Endothelial cell of umbilical vein (primary cell): Measurements from ENCODE around the gene PDE4B. TPM values are rescaled to one million over a fixed set of nuclear protein-coding genes. Genes with fewer than 3 reads are reported as not detected.

Experiments used
- BruUV-seq: library from RNA; stranded (reverse); fragments of 400-500 nt; replicated peaks from 2 replicates; lab custom pipeline; 2021; lab: Mats Ljungman, UMichigan
- CTCF ChIA-PET: fragments of 300-600, 350-600 bp; sonication (Branson Sonifier 250); formaldehyde crosslinking; loops from one replicate; lab custom pipeline; 2021; ENCODE audit warnings: antibody characterized with exemption, inconsistent platforms; lab: Charles Lee
- POLR2A ChIA-PET: fragments of 300-600, 350-600 bp; sonication (Branson Sonifier 250); formaldehyde crosslinking; loops from one replicate; lab custom pipeline; 2021; ENCODE audit warnings: antibody characterized with exemption, inconsistent platforms; lab: Charles Lee
- DNase-seq: peaks from one replicate; pipeline ENCODE4 v3.0.0-alpha.2; 2011; ENCODE audit warnings: low read depth, low spot score
- FAIRE-seq: peaks from 2 replicates; lab custom pipeline; 2011; peaks lifted over from hg19 to GRCh38; lab: Jason Lieb, UNC
- H2AFZ ChIP-seq: 2 replicates; pipeline ENCODE4 v1.6.0; 2012; ENCODE audit warnings: low read depth, low read length, control low read depth, inconsistent platforms
- H3K27ac ChIP-seq: 2 replicates; pipeline ENCODE4 v1.5.1; 2011; ENCODE audit warnings: low read depth, mild to moderate bottlenecking, control low read depth, low read length, moderate library complexity; ENCODE audit not compliant: insufficient read depth
- H3K27me3 ChIP-seq, 2 experiments: 2 replicates each; pipeline versions ENCODE4 v1.6.0 to v1.6.1; 2011; ENCODE audit warnings: low read length in 2 of 2, mixed read lengths in 1 of 2; ENCODE audit not compliant: control insufficient read depth in 2 of 2, insufficient read depth in 2 of 2
- H3K36me3 ChIP-seq, 2 experiments: 2 replicates in 1 of 2; 3 replicates in 1 of 2; pipeline ENCODE4 v1.5.1; 2011; ENCODE audit warnings: low read length in 2 of 2, mild to moderate bottlenecking in 1 of 2, moderate library complexity in 1 of 2; ENCODE audit not compliant: control insufficient read depth in 2 of 2, insufficient read depth in 2 of 2; ENCODE audit errors: extremely low read depth in 1 of 2
- H3K4me1 ChIP-seq: 3 replicates; pipeline ENCODE4 v1.5.1; 2011; ENCODE audit warnings: mild to moderate bottlenecking, low read length; ENCODE audit not compliant: control insufficient read depth, insufficient read depth; ENCODE audit errors: extremely low read depth
- H3K4me2 ChIP-seq: 2 replicates; pipeline ENCODE4 v1.6.1; 2011; ENCODE audit warnings: low read length, control low read depth, mixed read lengths; ENCODE audit not compliant: insufficient read depth
- H3K4me3 ChIP-seq, 3 experiments: fragments of 200-600 bp in 1 of 3; sonication (generic), shearing (Covaris generic) in 1 of 3; replicated peaks in 1 of 3; 2 replicates each; pipeline ENCODE4 v1.5.1; 2011 to 2016; ENCODE audit warnings: control low read depth in 3 of 3, low read length in 3 of 3, mild to moderate bottlenecking in 2 of 3, inconsistent platforms in 1 of 3, low read depth in 1 of 3, moderate library complexity in 1 of 3; ENCODE audit not compliant: insufficient read depth in 1 of 3
- H3K79me2 ChIP-seq: 2 replicates; pipeline ENCODE4 v1.6.0; 2012; ENCODE audit warnings: low read length, inconsistent platforms; ENCODE audit not compliant: control insufficient read depth, insufficient read depth
- H3K9ac ChIP-seq: replicated peaks from 2 replicates; pipeline ENCODE3; 2011; ENCODE audit warnings: low read length, control low read depth; ENCODE audit not compliant: insufficient read depth; ENCODE audit errors: extremely low read depth
- H3K9me1 ChIP-seq: replicated peaks from 3 replicates; pipeline ENCODE4 v1.6.0; 2011; ENCODE audit warnings: mild to moderate bottlenecking, low read length; ENCODE audit not compliant: control insufficient read depth, insufficient read depth; ENCODE audit errors: extremely low read depth
- H3K9me3 ChIP-seq: replicated peaks from 2 replicates; pipeline ENCODE4 v1.5.1; 2012; ENCODE audit warnings: low read length, inconsistent platforms; ENCODE audit not compliant: control insufficient read depth, insufficient read depth
- H4K20me1 ChIP-seq: replicated peaks from 2 replicates; pipeline ENCODE3; 2011; ENCODE audit warnings: mild to moderate bottlenecking, low read length; ENCODE audit not compliant: control insufficient read depth, insufficient read depth; ENCODE audit errors: extremely low read depth
- EZH2 ChIP-seq: IDR thresholded peaks from 2 replicates; pipeline ENCODE4 v1.6.1; 2012; ENCODE audit warnings: borderline replicate concordance, low read depth, mild to moderate bottlenecking, moderate library complexity, low read length, inconsistent platforms; ENCODE audit not compliant: severe bottlenecking
- FOS ChIP-seq: IDR thresholded peaks from 2 replicates; pipeline ENCODE4 v1.6.1; 2011; ENCODE audit warnings: mild to moderate bottlenecking, low read length, moderate library complexity, borderline replicate concordance; ENCODE audit not compliant: insufficient read depth
- GATA2 ChIP-seq: IDR thresholded peaks from 2 replicates; pipeline ENCODE4 v1.7.0; 2011; ENCODE audit warnings: low read depth, mild to moderate bottlenecking, moderate library complexity, mixed read lengths, low read length; ENCODE audit not compliant: insufficient read length, insufficient read depth
- JUN ChIP-seq: IDR thresholded peaks from 2 replicates; pipeline ENCODE4 v1.6.1; 2011; ENCODE audit warnings: borderline replicate concordance, low read depth; ENCODE audit not compliant: insufficient read length, insufficient read depth
- MAX ChIP-seq: IDR thresholded peaks from 2 replicates; pipeline ENCODE4 v1.6.1; 2011; ENCODE audit not compliant: insufficient read depth, insufficient read length
- MYC ChIP-seq: IDR thresholded peaks from one replicate; pipeline ENCODE4 v1.6.1; 2011; ENCODE audit warnings: mild to moderate bottlenecking, low read depth, low read length
- POLR2A ChIP-seq: IDR thresholded peaks from 2 replicates; pipeline ENCODE4 v1.6.1; 2012; ENCODE audit warnings: low read depth, mild to moderate bottlenecking, control low read depth, low read length
- POLR2AphosphoS5 ChIP-seq: IDR thresholded peaks from 2 replicates; pipeline ENCODE4 v1.6.1; 2012; ENCODE audit warnings: low read depth, mild to moderate bottlenecking, control low read depth, low read length, moderate library complexity; ENCODE audit not compliant: insufficient read depth
- dilution Hi-C: fragments of 300-500 bp; cut with MboI; formaldehyde crosslinking; loops from one replicate; pipeline ENCODE4 v1.15.0; 2019; ENCODE audit warnings: low sequenced_read_pairs; ENCODE audit not compliant: extremely low pct_ligation_motif_present
- intact Hi-C: fragments of 100-400 bp; cut with micrococcal nuclease; formaldehyde crosslinking; loops from one replicate; pipeline ENCODE4 v1.10.0; 2022
- polyA plus RNA-seq, 4 experiments: library from polyadenylated mRNA; depleted of rRNA in 3 of 4; stranded (reverse) in 3 of 4; unstranded in 1 of 4; fragments of >200 nt; gene quantifications; 2 replicates each; pipeline versions ENCODE4 v1.2.1 to v1.2.3, GENCODE V29; 2011 to 2012; ENCODE audit warnings: missing spikeins in 1 of 4
- total RNA-seq: library from RNA; stranded (reverse); gene quantifications from 2 replicates; pipeline ENCODE4 v1.2.3, GENCODE V29; 2021
- TF ChIP-seq, protein P1 (sequence below), 2 donors: IDR thresholded peaks; 1 replicate in 1 of 2; 2 replicates in 1 of 2; pipeline ENCODE4 v1.5.1; 2011; ENCODE audit warnings: low read length in 2 of 2, mild to moderate bottlenecking in 2 of 2, moderate library complexity in 2 of 2, control low read depth in 1 of 2, inconsistent platforms in 1 of 2, low read depth in 1 of 2; ENCODE audit not compliant: insufficient read depth in 1 of 2; ENCODE audit errors: extremely low read depth in 1 of 2

PDE4B gene
- total and polyA plus RNA-seq, 2 donors (not counting 3 experiments of a cell fraction or from before 2014, with no cell fraction given), result 63.5 to 69.8 TPM

- TF ChIP-seq GATA2 (no peak), EZH2 (no peak), JUN (no peak), MAX (no peak), MYC (no peak), POLR2AphosphoS5 (no peak), POLR2A (no peak), FOS (no peak)
- TF ChIP-seq, protein P1, sequence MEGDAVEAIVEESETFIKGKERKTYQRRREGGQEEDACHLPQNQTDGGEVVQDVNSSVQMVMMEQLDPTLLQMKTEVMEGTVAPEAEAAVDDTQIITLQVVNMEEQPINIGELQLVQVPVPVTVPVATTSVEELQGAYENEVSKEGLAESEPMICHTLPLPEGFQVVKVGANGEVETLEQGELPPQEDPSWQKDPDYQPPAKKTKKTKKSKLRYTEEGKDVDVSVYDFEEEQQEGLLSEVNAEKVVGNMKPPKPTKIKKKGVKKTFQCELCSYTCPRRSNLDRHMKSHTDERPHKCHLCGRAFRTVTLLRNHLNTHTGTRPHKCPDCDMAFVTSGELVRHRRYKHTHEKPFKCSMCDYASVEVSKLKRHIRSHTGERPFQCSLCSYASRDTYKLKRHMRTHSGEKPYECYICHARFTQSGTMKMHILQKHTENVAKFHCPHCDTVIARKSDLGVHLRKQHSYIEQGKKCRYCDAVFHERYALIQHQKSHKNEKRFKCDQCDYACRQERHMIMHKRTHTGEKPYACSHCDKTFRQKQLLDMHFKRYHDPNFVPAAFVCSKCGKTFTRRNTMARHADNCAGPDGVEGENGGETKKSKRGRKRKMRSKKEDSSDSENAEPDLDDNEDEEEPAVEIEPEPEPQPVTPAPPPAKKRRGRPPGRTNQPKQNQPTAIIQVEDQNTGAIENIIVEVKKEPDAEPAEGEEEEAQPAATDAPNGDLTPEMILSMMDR (IDR thresholded peaks at IDR 0.05; ENCODE audit: extremely low read depth in 1 of 2, insufficient read depth in 1 of 2, low read depth in 1 of 2, low read length in 2 of 2), result no peak
- H3K27me3 ChIP-seq, result no peaks in the 10 kb centered on the region
- no peaks in the 10 kb centered on the region for H3K9me3 ChIP-seq
- no peak for DNase-seq
- CTCF ChIA-PET, result interaction anchor here (0.7 to 1.8 kb wide), 11 partner anchors 9 to 373 kb away, joined by 3 to 15 read pairs (median 5); no protein-coding TSS in a partner anchor
- H3K4me3 ChIP-seq, result no peak overlapping the region
- no peak for FAIRE-seq
- H3K36me3 ChIP-seq, result peaks cover 41 to 60% of the 10 kb centered on the region in 2 experiments
- intact Hi-C loops, result no loop called here
- H3K79me2 ChIP-seq, result peaks cover 77% of the 10 kb centered on the region
- no TSS peak for BruUV-seq
- peaks cover 38% of the 10 kb centered on the region for H3K4me1 ChIP-seq
- no peak overlapping the region for H3K9ac ChIP-seq
- H3K27ac ChIP-seq, result peak overlapping the region; percentile 27
- no peaks in the 10 kb centered on the region for H4K20me1 ChIP-seq
- no peak overlapping the region for H3K4me2 ChIP-seq
- H2AFZ ChIP-seq, result no peak overlapping the region
- POLR2A ChIA-PET, result interaction anchor here (0.7 to 1.3 kb wide), 2 partner anchors 10 to 28 kb away, joined by 3 read pairs; no protein-coding TSS in a partner anchor
- dilution Hi-C loops, result no loop called here
- no peaks in the 10 kb centered on the region for H3K9me1 ChIP-seq
Observed at GRCh38 chr1:66360285-66360724, 567.6 kb downstream of the PDE4B start.
